ENCODE data around the gene RUNX1.

Gene RUNX1

GRCh38 chr21:34900376-34900775, 148.7 kb downstream of the RUNX1 start:
- H3K4me2 ChIP-seq (ENCODE audit: low read length): no peak overlapping the region
- no peaks in the 10 kb centered on the region for H3K27me3 ChIP-seq (ENCODE audit: low read depth, low read length)
- TF ChIP-seq EZH2phosphoT487 (IDR thresholded peaks at IDR 0.05; ENCODE audit: low read depth) (no peak), CTCF (IDR thresholded peaks at IDR 0.05; ENCODE audit: low read depth, low read length) (no peak)
- no peaks in the 10 kb centered on the region for H3K4me1 ChIP-seq (ENCODE audit: low read length)
- peaks cover 5% of the 10 kb centered on the region; the same call in 1 of the 2 replicates for H4K20me1 ChIP-seq (ENCODE audit: insufficient read depth, low read length)
- no peak overlapping the region for H3K9ac ChIP-seq (ENCODE audit: low read length)
- no peaks in the 10 kb centered on the region for H3K79me2 ChIP-seq (ENCODE audit: low read length)
- no peak overlapping the region for H2AFZ ChIP-seq (ENCODE audit: low read depth, low read length)
- H3K4me3 ChIP-seq (ENCODE audit: low read length): no peak overlapping the region
- peaks cover 5% of the 10 kb centered on the region for H3K36me3 ChIP-seq (replicated peaks; ENCODE audit: low read depth, low read length)
- no peak overlapping the region for H3K27ac ChIP-seq (ENCODE audit: low read length)
- H3K9me3 ChIP-seq (ENCODE audit: insufficient read depth, low read length): no peaks in the 10 kb centered on the region

GRCh38 chr21:34899760-34900159, 149.3 kb downstream of the RUNX1 start:
- Histone ChIP-seq H3K9ac (ENCODE audit: low read length) (no peak overlapping the region), H2AFZ (ENCODE audit: low read depth, low read length) (no peak overlapping the region), H3K4me2 (ENCODE audit: low read length) (no peak overlapping the region), H4K20me1 (ENCODE audit: insufficient read depth, low read length) (peaks cover 5% of the 10 kb centered on the region; the same call in 1 of the 2 replicates), H3K9me3 (ENCODE audit: insufficient read depth, low read length) (no peaks in the 10 kb centered on the region), H3K79me2 (ENCODE audit: low read length) (no peaks in the 10 kb centered on the region), H3K4me3 (ENCODE audit: low read length) (no peak overlapping the region), H3K36me3 (replicated peaks; ENCODE audit: low read depth, low read length) (peaks cover 5% of the 10 kb centered on the region), H3K4me1 (ENCODE audit: low read length) (no peaks in the 10 kb centered on the region), H3K27ac (ENCODE audit: low read length) (no peak overlapping the region), H3K27me3 (ENCODE audit: low read depth, low read length) (no peaks in the 10 kb centered on the region)
- TF ChIP-seq EZH2phosphoT487 (IDR thresholded peaks at IDR 0.05; ENCODE audit: low read depth): no peak

GRCh38 chr21:34899302-34899701, 149.8 kb downstream of the RUNX1 start:
- H3K27ac ChIP-seq (ENCODE audit: low read length): no peak overlapping the region
- H3K4me3 ChIP-seq (ENCODE audit: low read length): no peak overlapping the region
- H3K4me2 ChIP-seq (ENCODE audit: low read length): no peak overlapping the region
- H4K20me1 ChIP-seq (ENCODE audit: insufficient read depth, low read length): peaks cover 5% of the 10 kb centered on the region; the same call in 1 of the 2 replicates
- H3K36me3 ChIP-seq (replicated peaks; ENCODE audit: low read depth, low read length): peaks cover 5% of the 10 kb centered on the region
- TF ChIP-seq EZH2phosphoT487 (IDR thresholded peaks at IDR 0.05; ENCODE audit: low read depth) (no peak), CTCF (IDR thresholded peaks at IDR 0.05; ENCODE audit: low read depth, low read length) (no peak)
- no peak overlapping the region for H2AFZ ChIP-seq (ENCODE audit: low read depth, low read length)
- H3K9ac ChIP-seq (ENCODE audit: low read length): no peak overlapping the region
- no peaks in the 10 kb centered on the region for H3K27me3 ChIP-seq (ENCODE audit: low read depth, low read length)
- no peaks in the 10 kb centered on the region for H3K79me2 ChIP-seq (ENCODE audit: low read length)
- H3K9me3 ChIP-seq (ENCODE audit: insufficient read depth, low read length): no peaks in the 10 kb centered on the region
- H3K4me1 ChIP-seq (ENCODE audit: low read length): no peaks in the 10 kb centered on the region

- no peak overlapping the region for H3K4me3 ChIP-seq (ENCODE audit: low read length)
- H4K20me1 ChIP-seq (ENCODE audit: insufficient read depth, low read length): peaks cover 4% of the 10 kb centered on the region; the same call in 1 of the 2 replicates
- no peak overlapping the region for H3K27ac ChIP-seq (ENCODE audit: low read length)
- H2AFZ ChIP-seq (ENCODE audit: low read depth, low read length): no peak overlapping the region
- peaks cover 5% of the 10 kb centered on the region for H3K36me3 ChIP-seq (replicated peaks; ENCODE audit: low read depth, low read length)
- H3K9me3 ChIP-seq (ENCODE audit: insufficient read depth, low read length): no peaks in the 10 kb centered on the region
- H3K4me2 ChIP-seq (ENCODE audit: low read length): no peak overlapping the region
- no peak for TF ChIP-seq CTCF (IDR thresholded peaks at IDR 0.05; ENCODE audit: low read depth, low read length)
- no peak for TF ChIP-seq EZH2phosphoT487 (IDR thresholded peaks at IDR 0.05; ENCODE audit: low read depth)
- no peaks in the 10 kb centered on the region for H3K27me3 ChIP-seq (ENCODE audit: low read depth, low read length)
- no peak overlapping the region for H3K9ac ChIP-seq (ENCODE audit: low read length)
- no peaks in the 10 kb centered on the region for H3K79me2 ChIP-seq (ENCODE audit: low read length)
- peaks cover under 1% of the 10 kb centered on the region; the same call in 1 of the 2 replicates for H3K4me1 ChIP-seq (ENCODE audit: low read length)
Measured at GRCh38 chr21:34897828-34898227, 151.3 kb downstream of the RUNX1 start.
